HG03280 (cell line): ENCODE data around the gene ATP5PB.

Source experiments
- ATAC-seq: cut with Tn5 transposase; IDR thresholded peaks from one replicate; pipeline ENCODE4 v1.9.1; 2021; ENCODE audit warnings: mild to moderate bottlenecking, moderate library complexity; ENCODE audit not compliant: unreplicated experiment

The ATP5PB gene, protein sequence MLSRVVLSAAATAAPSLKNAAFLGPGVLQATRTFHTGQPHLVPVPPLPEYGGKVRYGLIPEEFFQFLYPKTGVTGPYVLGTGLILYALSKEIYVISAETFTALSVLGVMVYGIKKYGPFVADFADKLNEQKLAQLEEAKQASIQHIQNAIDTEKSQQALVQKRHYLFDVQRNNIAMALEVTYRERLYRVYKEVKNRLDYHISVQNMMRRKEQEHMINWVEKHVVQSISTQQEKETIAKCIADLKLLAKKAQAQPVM

DNA sequence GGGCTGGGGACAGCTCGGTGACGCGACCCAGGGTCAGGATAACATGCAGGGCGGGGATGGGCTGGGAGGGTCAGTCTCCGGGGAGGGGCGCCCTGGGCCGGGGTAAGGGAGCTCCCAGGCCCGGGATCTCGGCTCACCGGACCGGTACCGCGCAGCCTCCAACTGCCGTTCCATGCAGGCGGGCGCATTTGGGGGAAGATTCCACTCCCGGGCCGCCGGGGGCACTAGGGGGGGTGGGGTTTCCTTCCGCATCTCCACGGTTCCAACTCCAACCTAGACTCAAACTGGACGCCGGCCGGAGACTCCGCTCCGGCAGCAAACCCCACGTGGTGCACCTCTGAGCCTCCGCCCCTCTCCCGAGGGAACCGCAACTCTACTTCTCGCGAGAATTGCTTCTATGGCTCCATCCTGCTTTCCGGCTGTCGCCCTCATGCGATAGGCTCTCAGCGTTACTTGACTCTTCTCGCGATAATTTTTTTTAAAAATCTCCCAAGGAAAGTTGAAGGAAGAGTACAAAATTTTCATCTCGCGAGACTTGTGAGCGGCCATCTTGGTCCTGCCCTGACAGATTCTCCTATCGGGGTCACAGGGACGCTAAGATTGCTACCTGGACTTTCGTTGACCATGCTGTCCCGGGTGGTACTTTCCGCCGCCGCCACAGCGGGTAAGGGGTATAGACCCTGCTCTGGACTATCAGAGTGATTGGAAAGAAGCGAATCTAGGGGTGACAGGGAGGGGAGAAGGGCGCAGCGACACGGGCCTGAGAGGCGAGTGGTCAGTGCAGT, at the start of gene ATP5PB, which contains the start of gene WDR77:
TSS of gene ATP5PB (plus strand) at position 547 of the 785 bp plus-strand sequence. CDS start at position 625, 78 bp downstream.
TSS of gene WDR77 (minus strand) at position 339 of the 785 bp plus-strand sequence. CDS start at position 252, 87 bp downstream.
- ATAC-seq = peak; percentile 94

DNA sequence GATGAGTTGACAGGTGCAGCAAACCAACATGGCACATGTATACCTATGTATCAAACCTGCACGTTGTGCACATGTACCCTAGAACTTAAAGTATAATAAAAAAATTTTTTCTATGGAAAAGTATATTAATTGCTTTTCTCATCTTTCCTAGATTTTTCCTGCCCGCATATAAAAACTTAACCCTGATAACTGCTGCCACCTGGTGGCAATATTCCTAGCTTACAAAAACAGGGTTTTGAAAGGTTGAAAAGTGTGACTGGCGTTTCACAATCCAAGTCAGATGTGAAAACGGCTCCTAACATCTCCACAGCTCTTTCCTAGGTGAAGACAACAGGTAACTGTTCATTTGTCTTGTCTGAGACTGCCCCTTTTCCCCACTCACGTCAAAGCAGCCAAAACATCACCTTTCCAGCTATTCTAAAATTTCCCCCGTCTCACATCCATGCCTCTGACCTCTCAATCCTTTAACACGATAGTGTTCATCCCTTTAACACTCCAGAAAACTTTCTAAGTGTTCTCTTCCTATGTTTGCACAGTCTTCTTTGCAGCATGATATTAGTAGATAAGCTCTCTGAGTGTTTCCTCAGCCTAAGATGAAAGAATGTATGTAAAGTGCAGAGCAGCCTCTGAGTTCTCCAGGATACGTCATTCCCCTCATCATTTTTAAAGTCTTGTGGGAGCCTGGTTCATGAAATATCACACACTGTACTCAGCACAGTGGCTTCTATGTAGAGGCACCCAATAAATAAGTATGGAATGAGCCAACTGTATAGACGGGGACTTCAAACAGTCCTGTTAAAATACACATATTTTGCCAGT, 49.3 kb upstream of the ATP5PB start:
- no peak for ATAC-seq

DNA sequence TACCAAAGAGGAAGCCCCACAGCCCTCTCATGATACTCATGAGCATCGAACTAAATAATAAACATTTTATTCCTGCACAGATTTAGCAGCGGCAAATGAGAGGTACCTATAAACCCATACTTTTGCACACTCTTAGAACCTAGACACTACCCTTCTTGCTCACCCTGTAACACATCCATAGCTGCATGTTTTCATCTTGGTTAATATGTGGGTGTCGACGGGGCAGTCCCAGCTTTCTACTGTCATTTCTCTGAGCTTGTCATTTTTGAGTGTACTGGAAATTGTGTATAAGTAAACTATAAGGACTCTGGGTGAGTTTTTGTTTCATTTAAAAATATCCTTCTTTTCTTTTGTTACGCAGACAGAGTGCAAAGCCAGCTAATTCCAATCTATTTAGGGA, 47.2 kb upstream of the ATP5PB start:
- no peak for ATAC-seq

DNA sequence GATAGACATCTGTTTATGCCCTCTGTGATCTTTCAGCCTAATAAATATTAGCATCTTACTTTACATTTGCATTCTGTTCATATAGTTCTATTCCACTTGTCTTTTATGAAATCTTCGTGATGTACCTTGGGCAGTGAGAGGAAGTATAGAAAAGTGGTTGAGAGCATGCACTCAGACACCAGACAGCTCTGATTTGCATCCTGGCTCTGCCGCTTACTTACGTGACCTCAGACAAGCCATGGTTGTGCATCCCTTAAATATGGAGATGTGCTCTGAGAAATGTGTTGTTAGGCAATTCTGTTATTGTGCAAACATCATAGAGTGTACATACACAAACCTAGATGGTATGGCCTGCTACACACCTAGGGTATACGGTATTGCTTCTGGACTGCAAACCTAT, 44.7 kb upstream of the ATP5PB start:
- no peak for ATAC-seq

DNA sequence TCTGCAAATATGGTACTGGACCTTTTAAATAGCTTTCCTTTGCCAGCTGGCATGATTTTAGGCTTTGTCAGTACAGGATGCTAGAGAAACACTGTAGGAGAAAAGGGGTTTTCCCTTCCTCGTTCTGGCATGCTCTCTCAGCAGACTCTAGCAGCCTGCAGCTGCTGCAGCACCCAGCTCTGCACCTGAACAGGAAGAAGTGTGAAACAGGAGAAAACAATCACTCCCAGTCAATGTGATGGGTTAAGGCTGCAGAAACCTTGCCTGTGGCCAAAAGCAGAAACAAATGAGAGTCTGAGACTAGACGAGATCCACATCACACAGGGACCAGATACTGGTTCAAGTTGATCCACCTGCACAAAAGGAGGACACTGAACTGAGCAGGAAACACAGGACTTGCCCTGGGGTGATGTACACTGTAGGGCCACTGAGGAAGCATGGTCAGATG, 42.9 kb upstream of the ATP5PB start:
- peak; percentile 91 for ATAC-seq

DNA sequence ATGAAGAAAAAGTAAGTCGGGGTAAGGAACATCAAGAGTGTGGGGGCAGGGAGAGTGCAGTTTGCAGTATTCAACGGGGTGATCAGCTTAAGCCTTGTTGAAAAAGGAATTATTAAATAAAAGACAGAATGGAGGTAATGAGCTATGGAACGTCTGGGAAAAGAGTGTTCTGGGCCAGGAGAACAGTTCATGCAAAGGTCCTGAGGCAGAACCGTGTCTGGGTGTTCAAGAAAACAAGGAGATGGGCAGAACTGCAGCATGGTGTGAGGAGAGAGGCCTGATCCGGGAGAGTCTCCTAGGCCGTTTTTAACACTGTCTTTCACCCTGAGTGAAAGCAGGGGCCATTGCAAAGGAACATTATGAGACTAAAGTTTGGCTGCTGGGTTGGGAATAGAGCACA, 42.0 kb upstream of the ATP5PB start:
- no peak for ATAC-seq

DNA sequence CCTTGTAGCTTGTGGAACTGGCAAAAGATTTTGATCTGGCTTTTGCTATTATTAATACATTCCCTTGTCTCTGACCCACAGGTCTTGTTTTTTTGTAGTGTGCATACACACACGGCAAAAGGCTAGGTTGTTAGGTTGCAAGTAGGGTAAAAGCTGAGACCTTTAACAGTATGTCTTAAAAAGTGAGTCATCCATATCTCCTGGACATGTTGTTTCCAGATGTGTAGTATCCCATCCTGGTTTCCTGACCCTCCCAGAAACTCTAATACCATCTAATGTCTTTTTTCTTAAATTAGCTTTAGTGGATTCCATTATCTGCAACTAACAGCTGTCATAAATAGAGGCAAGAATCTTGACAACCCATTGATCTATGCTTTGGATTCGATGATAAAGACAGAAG, 36.4 kb upstream of the ATP5PB start:
- no peak for ATAC-seq

DNA sequence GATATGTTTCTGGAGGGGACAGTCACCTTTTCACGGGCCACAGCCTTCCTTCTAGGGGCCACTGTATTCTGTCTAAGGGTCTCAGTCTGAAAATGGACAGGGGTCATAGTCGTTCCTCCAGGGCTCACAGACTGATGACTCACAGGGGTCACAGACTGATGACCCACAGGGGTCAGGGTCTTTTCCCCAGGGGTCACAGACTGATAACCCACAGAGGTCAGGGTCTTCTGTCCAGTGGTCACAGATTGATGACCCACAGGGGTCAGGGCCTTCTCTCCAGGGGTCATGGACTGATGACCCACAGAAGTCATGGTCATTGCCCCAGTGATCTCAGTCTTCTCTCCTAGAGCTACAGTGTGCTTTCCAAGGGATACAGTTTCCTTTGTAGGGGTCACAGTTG, 34.5 kb upstream of the ATP5PB start:
- no peak for ATAC-seq

DNA sequence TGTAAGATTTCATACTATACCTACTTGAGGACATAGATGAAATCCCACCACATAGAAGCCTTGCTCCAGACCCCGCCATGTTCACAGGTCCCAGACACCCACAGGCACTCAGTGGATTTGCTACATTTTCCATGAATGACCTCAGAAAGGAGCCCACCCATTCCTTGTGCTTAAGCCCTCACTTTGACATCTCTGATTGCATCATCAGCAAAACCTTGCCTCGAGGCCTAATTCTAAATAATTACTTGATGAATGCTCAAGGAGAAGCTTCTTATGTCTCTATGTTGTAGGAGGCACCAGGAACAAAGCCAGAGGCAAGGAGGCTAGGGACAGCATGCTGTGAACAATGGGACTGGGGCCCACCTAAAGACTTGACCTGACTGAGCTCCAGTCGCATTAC, 33.8 kb upstream of the ATP5PB start:
- ATAC-seq = no peak

DNA sequence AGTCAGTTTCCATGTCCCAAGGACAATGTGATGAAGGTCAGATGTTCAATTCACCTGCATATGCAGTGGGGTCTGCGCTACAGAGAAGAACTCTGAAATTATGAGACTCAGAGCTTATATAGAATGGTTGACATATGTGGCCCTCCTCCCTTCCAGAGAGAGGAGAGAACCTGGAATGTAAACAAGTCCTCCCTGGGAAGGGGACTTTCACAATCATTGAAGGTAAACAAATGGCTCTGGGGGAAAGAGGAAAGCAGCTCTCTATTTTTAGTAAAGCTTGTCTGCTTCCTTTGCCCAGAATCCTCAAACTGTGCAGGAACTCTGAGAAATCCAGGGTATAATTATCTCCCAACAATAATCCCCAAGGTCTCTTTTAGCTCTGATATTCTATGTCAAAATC, 31.5 kb upstream of the ATP5PB start:
- no peak for ATAC-seq

DNA sequence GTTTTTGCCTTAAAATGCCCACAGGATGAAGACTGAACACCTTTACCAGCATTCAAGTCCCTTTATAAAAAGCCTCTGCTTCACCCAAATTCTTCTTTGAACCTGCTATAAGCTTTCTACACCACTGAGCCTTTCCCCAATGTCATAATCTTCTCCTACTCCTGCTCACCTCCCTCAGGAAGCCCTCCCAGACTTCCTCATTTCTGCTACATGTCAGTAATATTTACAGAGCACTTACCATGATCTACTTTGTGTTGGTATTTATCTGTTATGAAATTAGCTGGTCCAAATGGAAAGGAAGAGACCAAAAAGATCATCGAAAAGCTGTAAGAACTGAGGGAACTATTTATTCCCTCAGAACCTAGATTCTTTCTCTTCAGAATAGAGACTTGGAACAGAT, 30.2 kb upstream of the ATP5PB start:
- no peak for ATAC-seq

DNA sequence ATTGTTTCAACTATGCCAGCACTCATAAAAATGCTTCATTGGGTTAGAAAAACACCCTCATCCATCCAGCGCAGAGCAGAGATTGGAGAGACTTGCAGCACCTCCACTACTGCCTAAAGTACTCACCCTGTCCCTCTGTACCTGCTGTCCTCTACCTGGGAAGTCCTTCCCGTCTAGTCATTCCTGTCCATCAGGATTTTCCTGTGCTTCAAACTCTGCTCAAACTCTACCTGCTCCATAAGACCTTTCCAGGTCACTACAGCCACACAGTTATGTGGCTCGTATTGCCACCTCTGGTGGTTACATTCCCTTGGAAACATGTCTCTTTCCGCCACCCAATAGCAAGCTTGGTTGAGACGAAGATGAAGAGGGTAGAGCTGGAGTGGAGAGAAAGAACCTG, 28.9 kb upstream of the ATP5PB start:
- no peak for ATAC-seq

DNA sequence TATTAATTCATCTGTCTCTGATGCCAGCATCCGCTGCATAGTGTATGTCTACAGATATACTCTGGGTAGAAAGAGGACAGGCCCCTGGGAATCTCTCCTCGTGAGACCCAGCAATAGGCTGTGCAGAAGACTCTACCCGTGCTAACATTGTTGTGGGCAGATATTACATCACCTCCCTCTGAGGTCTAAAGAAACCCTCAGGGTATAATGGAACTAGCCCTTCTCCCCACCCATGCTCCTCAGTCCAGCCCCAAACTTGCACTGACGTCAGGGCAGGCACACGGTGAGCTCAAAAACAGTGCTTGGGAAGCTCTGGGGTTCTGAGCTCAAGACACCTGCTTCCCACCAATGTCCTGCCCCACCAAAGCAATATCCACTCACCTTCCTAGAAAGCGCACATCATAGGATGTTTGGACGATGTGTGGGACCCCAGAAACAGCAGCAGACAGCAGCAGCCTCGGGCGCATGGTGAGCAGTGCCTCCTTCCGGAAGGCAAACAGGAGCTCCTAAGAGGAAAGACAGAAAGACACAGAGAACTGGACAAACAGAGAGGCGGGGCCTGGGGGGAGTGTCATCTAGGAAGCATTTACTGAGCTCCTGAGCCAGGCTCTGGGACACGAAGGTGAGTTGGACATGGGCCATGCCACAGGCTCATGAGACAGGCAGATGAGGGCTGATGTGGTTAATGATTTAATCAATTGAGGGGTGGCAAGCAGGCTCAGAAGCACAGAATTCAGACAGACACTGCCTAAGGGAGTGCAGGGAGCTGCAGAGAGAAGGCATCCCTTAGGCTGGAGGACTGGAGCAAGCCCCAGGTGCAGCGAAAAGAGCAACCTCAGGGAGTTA, 26.5 kb upstream of the ATP5PB start:
- ATAC-seq = no peak

DNA sequence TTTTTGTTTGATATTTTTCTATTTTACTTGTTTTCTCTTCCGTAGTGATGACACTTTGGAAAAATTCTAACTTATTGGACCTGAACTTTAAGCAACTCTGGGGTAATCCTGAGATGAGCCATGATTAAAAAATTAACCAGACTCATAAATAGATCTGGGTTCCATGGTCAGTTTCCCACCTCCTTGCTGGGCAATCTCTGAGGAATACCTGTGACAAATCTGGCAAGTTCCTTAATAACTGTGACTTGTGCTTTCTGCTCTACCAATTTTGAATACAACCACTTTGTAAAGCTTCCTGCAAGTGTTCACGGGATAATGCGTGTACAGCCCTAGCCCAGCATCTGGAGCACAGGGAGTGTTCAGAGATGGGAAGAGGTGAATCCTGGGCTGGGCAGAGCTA, 25.0 kb upstream of the ATP5PB start:
- no peak for ATAC-seq

DNA sequence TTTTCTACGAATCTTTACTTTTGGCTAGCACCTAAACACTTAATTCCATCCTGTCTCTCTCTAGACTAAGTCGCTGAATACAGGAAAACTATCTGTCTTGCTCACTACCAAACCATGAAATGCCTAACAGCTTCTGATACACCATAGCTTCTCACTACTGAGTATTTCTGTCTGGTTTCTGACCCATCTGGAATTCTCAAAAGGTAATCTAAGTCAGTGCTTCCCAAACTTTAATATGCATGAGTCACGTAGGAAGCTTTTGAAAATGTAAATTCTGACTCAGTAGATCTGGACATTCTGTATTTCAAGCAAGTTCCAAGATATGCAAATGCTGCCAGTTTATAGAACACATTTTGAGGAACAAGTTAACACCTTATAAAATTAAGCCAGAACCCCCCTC, 12.5 kb upstream of the ATP5PB start:
- ATAC-seq = no peak

DNA sequence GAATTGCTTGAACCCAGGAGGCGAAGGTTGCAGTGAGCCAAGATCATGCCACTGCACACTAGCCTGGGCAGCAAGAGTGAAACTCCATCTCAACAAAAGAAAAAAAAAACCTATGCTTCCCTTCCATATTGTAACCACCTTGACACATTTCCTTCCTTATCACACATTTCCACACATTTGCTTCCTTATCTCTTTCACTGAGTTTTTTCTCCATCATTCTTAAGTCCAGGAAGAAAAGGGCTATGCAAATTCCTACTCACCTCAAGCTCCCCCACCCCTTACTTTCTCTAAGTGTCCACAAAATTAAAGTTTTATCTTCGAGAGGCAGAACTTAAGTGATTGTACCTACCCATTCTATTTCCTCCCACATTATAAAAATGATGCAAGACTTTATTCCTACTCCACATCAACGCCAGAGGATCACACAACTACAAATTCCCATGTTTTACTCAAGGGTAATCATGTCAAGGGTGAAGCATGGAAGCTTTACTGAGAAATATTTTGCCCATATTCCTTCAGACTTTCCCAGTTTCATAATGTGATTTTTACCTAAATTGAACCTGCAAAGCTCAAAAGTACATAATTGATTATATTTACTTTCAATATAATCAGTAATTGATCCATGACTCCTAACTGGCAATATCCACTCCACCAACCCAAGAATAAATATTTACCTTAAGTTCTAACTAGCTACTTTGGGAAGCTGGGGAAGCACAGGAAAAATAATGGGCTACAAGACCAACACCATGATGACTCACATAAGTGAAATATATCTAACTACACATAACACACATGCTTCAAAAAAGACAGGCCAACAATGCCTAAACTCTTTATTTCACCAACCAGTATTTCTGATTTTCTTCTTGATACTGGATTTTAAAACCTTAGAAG, 9.6 kb upstream of the ATP5PB start:
- no peak for ATAC-seq

DNA sequence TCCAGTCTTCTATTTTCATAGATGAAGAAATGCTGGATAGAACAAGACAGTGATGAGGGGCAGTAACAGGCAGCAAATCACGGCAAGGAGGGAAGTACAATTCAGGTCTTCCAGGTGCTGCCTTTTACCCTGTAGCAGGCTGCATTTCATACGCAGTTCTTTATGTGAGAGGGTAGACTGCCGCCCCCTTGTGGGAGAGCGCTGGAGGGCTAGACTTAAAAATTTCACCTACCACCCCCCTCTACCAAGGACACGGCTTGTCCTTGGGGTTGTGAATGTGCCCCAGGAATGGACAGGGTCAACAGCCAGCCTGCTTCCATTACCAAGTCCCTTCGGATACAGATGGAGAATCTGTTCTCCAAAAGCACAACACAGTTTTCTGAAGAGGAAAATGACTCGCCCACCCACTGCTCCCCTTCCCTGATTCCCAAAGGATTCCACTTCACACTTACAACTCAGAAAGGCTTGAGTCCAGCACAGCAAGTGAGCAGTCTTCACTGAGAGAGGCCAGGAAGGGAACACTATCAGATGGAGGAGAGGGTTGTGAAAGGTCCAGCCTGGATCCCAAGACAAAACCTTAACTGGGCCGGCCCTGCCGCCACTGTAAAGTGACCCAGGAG, 7.6 kb upstream of the ATP5PB start:
- no peak for ATAC-seq

DNA sequence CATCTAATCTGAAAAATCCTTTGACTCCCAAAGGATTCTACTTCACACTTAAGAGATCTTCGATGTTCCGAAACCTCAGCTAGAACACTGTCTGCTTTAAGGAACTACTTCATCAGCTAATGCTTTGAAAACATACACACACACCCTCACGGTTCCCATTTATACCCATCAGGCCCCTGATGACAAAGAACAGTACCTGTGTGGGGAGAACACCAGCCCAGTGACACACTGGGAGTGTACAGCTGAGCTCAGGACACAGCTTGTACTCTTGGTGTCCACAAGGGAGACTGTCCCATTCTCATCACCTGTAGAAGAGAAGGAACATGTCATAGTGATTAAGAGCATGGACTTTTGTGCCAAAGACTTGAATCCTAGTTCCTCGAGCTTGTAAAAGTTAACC, 6.8 kb upstream of the ATP5PB start:
- ATAC-seq = no peak

DNA sequence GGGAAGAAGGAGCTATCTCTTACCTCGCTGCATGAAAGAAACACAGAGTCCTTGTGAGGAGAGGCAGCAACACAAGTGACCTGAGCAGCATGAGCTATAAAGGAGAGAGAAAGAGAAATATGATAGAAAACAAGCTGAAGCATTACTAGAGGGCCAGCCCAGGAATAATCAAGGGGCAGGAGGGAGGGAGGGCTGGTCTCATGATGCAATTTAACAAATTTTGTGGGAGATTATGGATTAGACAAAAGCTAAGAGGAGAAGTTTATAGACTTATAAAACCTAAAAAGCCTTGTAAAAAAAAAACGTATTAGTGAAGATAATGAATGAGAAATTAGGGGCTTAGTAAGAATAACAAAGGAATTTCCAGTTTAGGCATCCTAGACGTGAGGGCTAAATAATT, 5.2 kb upstream of the ATP5PB start:
- no peak for ATAC-seq
